Endothelial cell of umbilical vein (primary cell): Measurements from ENCODE around the gene DCHS2. TPM values are rescaled to one million over a fixed set of nuclear protein-coding genes. Genes with fewer than 3 reads are reported as not detected.
"Not testable (repeated sequence)": the region's sequence is repeated elsewhere in the genome, so short reads cannot be mapped to it uniquely, and the experiment has no call there.

Experiments
- BruUV-seq: library from RNA; stranded (reverse); fragments of 400-500 nt; replicated peaks from 2 replicates; lab custom pipeline; 2021; lab: Mats Ljungman, UMichigan
- CTCF ChIA-PET: fragments of 300-600, 350-600 bp; sonication (Branson Sonifier 250); formaldehyde crosslinking; loops from one replicate; lab custom pipeline; 2021; ENCODE audit warnings: antibody characterized with exemption, inconsistent platforms; lab: Charles Lee
- POLR2A ChIA-PET: fragments of 300-600, 350-600 bp; sonication (Branson Sonifier 250); formaldehyde crosslinking; loops from one replicate; lab custom pipeline; 2021; ENCODE audit warnings: antibody characterized with exemption, inconsistent platforms; lab: Charles Lee
- DNase-seq: peaks from one replicate; pipeline ENCODE4 v3.0.0-alpha.2; 2011; ENCODE audit warnings: low read depth, low spot score
- FAIRE-seq: peaks from 2 replicates; lab custom pipeline; 2011; peaks lifted over from hg19 to GRCh38; lab: Jason Lieb, UNC
- H2AFZ ChIP-seq: 2 replicates; pipeline ENCODE4 v1.6.0; 2012; ENCODE audit warnings: low read depth, low read length, control low read depth, inconsistent platforms
- H3K27ac ChIP-seq: 2 replicates; pipeline ENCODE4 v1.5.1; 2011; ENCODE audit warnings: low read depth, mild to moderate bottlenecking, control low read depth, low read length, moderate library complexity; ENCODE audit not compliant: insufficient read depth
- H3K27me3 ChIP-seq, 2 experiments: 2 replicates each; pipeline versions ENCODE4 v1.6.0 to v1.6.1; 2011; ENCODE audit warnings: low read length in 2 of 2, mixed read lengths in 1 of 2; ENCODE audit not compliant: control insufficient read depth in 2 of 2, insufficient read depth in 2 of 2
- H3K36me3 ChIP-seq, 2 experiments: 2 replicates in 1 of 2; 3 replicates in 1 of 2; pipeline ENCODE4 v1.5.1; 2011; ENCODE audit warnings: low read length in 2 of 2, mild to moderate bottlenecking in 1 of 2, moderate library complexity in 1 of 2; ENCODE audit not compliant: control insufficient read depth in 2 of 2, insufficient read depth in 2 of 2; ENCODE audit errors: extremely low read depth in 1 of 2
- H3K4me1 ChIP-seq: 3 replicates; pipeline ENCODE4 v1.5.1; 2011; ENCODE audit warnings: mild to moderate bottlenecking, low read length; ENCODE audit not compliant: control insufficient read depth, insufficient read depth; ENCODE audit errors: extremely low read depth
- H3K4me2 ChIP-seq: 2 replicates; pipeline ENCODE4 v1.6.1; 2011; ENCODE audit warnings: low read length, control low read depth, mixed read lengths; ENCODE audit not compliant: insufficient read depth
- H3K4me3 ChIP-seq, 3 experiments: fragments of 200-600 bp in 1 of 3; sonication (generic), shearing (Covaris generic) in 1 of 3; replicated peaks in 1 of 3; 2 replicates each; pipeline ENCODE4 v1.5.1; 2011 to 2016; ENCODE audit warnings: control low read depth in 3 of 3, low read length in 3 of 3, mild to moderate bottlenecking in 2 of 3, inconsistent platforms in 1 of 3, low read depth in 1 of 3, moderate library complexity in 1 of 3; ENCODE audit not compliant: insufficient read depth in 1 of 3
- H3K79me2 ChIP-seq: 2 replicates; pipeline ENCODE4 v1.6.0; 2012; ENCODE audit warnings: low read length, inconsistent platforms; ENCODE audit not compliant: control insufficient read depth, insufficient read depth
- H3K9ac ChIP-seq: replicated peaks from 2 replicates; pipeline ENCODE3; 2011; ENCODE audit warnings: low read length, control low read depth; ENCODE audit not compliant: insufficient read depth; ENCODE audit errors: extremely low read depth
- H3K9me1 ChIP-seq: replicated peaks from 3 replicates; pipeline ENCODE4 v1.6.0; 2011; ENCODE audit warnings: mild to moderate bottlenecking, low read length; ENCODE audit not compliant: control insufficient read depth, insufficient read depth; ENCODE audit errors: extremely low read depth
- H3K9me3 ChIP-seq: replicated peaks from 2 replicates; pipeline ENCODE4 v1.5.1; 2012; ENCODE audit warnings: low read length, inconsistent platforms; ENCODE audit not compliant: control insufficient read depth, insufficient read depth
- H4K20me1 ChIP-seq: replicated peaks from 2 replicates; pipeline ENCODE3; 2011; ENCODE audit warnings: mild to moderate bottlenecking, low read length; ENCODE audit not compliant: control insufficient read depth, insufficient read depth; ENCODE audit errors: extremely low read depth
- CTCF ChIP-seq, 2 donors: IDR thresholded peaks; 1 replicate in 1 of 2; 2 replicates in 1 of 2; pipeline ENCODE4 v1.5.1; 2011; ENCODE audit warnings: low read length in 2 of 2, mild to moderate bottlenecking in 2 of 2, moderate library complexity in 2 of 2, control low read depth in 1 of 2, inconsistent platforms in 1 of 2, low read depth in 1 of 2; ENCODE audit not compliant: insufficient read depth in 1 of 2; ENCODE audit errors: extremely low read depth in 1 of 2
- EZH2 ChIP-seq: IDR thresholded peaks from 2 replicates; pipeline ENCODE4 v1.6.1; 2012; ENCODE audit warnings: borderline replicate concordance, low read depth, mild to moderate bottlenecking, moderate library complexity, low read length, inconsistent platforms; ENCODE audit not compliant: severe bottlenecking
- FOS ChIP-seq: IDR thresholded peaks from 2 replicates; pipeline ENCODE4 v1.6.1; 2011; ENCODE audit warnings: mild to moderate bottlenecking, low read length, moderate library complexity, borderline replicate concordance; ENCODE audit not compliant: insufficient read depth
- JUN ChIP-seq: IDR thresholded peaks from 2 replicates; pipeline ENCODE4 v1.6.1; 2011; ENCODE audit warnings: borderline replicate concordance, low read depth; ENCODE audit not compliant: insufficient read length, insufficient read depth
- MYC ChIP-seq: IDR thresholded peaks from one replicate; pipeline ENCODE4 v1.6.1; 2011; ENCODE audit warnings: mild to moderate bottlenecking, low read depth, low read length
- POLR2A ChIP-seq: IDR thresholded peaks from 2 replicates; pipeline ENCODE4 v1.6.1; 2012; ENCODE audit warnings: low read depth, mild to moderate bottlenecking, control low read depth, low read length
- POLR2AphosphoS5 ChIP-seq: IDR thresholded peaks from 2 replicates; pipeline ENCODE4 v1.6.1; 2012; ENCODE audit warnings: low read depth, mild to moderate bottlenecking, control low read depth, low read length, moderate library complexity; ENCODE audit not compliant: insufficient read depth
- dilution Hi-C: fragments of 300-500 bp; cut with MboI; formaldehyde crosslinking; loops from one replicate; pipeline ENCODE4 v1.15.0; 2019; ENCODE audit warnings: low sequenced_read_pairs; ENCODE audit not compliant: extremely low pct_ligation_motif_present
- intact Hi-C: fragments of 100-400 bp; cut with micrococcal nuclease; formaldehyde crosslinking; loops from one replicate; pipeline ENCODE4 v1.10.0; 2022
- polyA plus RNA-seq, 4 experiments: library from polyadenylated mRNA; depleted of rRNA in 3 of 4; stranded (reverse) in 3 of 4; unstranded in 1 of 4; fragments of >200 nt; gene quantifications; 2 replicates each; pipeline versions ENCODE4 v1.2.1 to v1.2.3, GENCODE V29; 2011 to 2012; ENCODE audit warnings: missing spikeins in 1 of 4
- total RNA-seq: library from RNA; stranded (reverse); gene quantifications from 2 replicates; pipeline ENCODE4 v1.2.3, GENCODE V29; 2021

Gene DCHS2
- total and polyA plus RNA-seq, 2 donors (not counting 3 experiments of a cell fraction or from before 2014, with no cell fraction given): not detected

GRCh38 chr4:154222875-154223274 is 268.7 kb downstream of the DCHS2 start:
- Histone ChIP-seq H3K9me3 (peaks cover 4% of the 10 kb centered on the region), H3K79me2 (no peaks in the 10 kb centered on the region), H3K9me1 (no peaks in the 10 kb centered on the region), H3K4me1 (no peaks in the 10 kb centered on the region), H2AFZ (no peak overlapping the region), H3K27ac (no peak overlapping the region), H4K20me1 (no peaks in the 10 kb centered on the region), H3K4me3 (no peak overlapping the region), H3K36me3 (no peaks in the 10 kb centered on the region), H3K4me2 (no peak overlapping the region), H3K9ac (no peak overlapping the region), H3K27me3 (no peaks in the 10 kb centered on the region)
- no TSS peak for BruUV-seq
- intact Hi-C loops: no loop called here
- no peak for FAIRE-seq
- no peak for DNase-seq
- CTCF ChIA-PET: no interaction called here
- no peak for TF ChIP-seq FOS
- TF ChIP-seq CTCF (IDR thresholded peaks at IDR 0.05; ENCODE audit: extremely low read depth in 1 of 2, insufficient read depth in 1 of 2, low read depth in 1 of 2, low read length in 2 of 2): no peak
- TF ChIP-seq MYC: no peak
- TF ChIP-seq POLR2A: no peak
- POLR2A ChIA-PET: no interaction called here
- dilution Hi-C loops: no loop called here

- ChIA-PET CTCF (no interaction called here), POLR2A (no interaction called here)
- intact Hi-C loops (no loop called here), dilution Hi-C loops (no loop called here)
- Histone ChIP-seq H3K4me1 (no peaks in the 10 kb centered on the region), H3K4me3 (no peak overlapping the region), H3K9ac (no peak overlapping the region), H2AFZ (no peak overlapping the region), H3K27ac (no peak overlapping the region), H3K4me2 (no peak overlapping the region), H3K9me3 (peaks cover 2% of the 10 kb centered on the region), H3K27me3 (no peaks in the 10 kb centered on the region), H3K36me3 (no peaks in the 10 kb centered on the region), H3K9me1 (no peaks in the 10 kb centered on the region), H4K20me1 (no peaks in the 10 kb centered on the region), H3K79me2 (no peaks in the 10 kb centered on the region)
- DNase-seq (no peak), FAIRE-seq (no peak)
- no TSS peak for BruUV-seq
- TF ChIP-seq JUN: no peak
- no peak for TF ChIP-seq EZH2
- TF ChIP-seq POLR2AphosphoS5: no peak
These were observed 273.5 kb downstream of the DCHS2 start for GRCh38 chr4:154218051-154218450.

- H3K79me2 ChIP-seq, H3K27me3 ChIP-seq, FAIRE-seq, intact Hi-C loops, BruUV-seq, H3K9me3 ChIP-seq, CTCF ChIA-PET, H2AFZ ChIP-seq, DNase-seq, H3K9ac ChIP-seq, H3K4me2 ChIP-seq, POLR2A ChIA-PET, H3K4me1 ChIP-seq, H3K36me3 ChIP-seq, H4K20me1 ChIP-seq, H3K27ac ChIP-seq, H3K9me1 ChIP-seq, H3K4me3 ChIP-seq, dilution Hi-C loops: not testable (repeated sequence)
These were observed 274.2 kb downstream of the DCHS2 start for GRCh38 chr4:154217384-154217783.
